ENCODE data around the gene TMEM175.
A peak's percentile ranks its signal among the peaks of the same experiment; 100 is the strongest.

The TMEM175 gene

DNA sequence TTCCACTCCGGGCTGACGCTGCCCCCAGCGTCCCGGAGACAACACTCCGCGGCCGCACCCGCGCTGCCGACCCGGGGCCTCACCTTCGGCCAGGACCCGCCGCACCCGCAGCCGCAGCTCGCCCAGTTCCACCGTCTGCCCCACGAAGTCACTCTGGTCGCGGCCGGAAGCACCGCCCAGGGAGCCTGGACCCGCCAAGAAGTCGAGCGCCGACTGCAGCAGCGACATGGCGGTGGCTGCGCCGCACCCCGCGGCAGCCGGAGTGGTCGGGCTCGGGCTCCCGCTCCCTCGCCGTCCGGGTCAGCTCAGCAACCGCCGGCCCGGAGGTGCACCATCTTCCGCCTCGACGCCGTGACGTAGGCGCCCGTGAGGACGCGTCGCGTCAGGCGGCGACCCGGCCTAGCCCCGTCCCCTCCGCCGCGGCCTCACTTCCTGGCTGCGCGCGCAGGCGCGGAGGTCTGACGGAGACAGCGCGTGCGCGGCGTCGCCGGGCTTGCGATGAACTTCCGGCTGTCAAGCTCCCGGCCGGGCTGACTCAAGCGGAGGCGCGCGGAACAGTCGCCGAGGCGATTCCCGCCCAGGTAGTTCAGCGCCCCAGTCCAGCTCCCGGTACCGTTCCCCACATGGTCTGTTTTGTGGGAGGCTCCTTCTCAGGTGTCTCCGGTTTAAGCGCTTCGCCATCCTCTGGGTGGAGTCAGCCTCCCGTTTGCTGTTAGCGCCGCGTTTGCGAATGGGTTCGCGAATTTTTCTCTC is at the start of gene TMEM175, which contains the start of gene GAK:
Gene TMEM175 (plus strand): TSS at position 501 of the 753 bp plus-strand sequence. CDS start 15,280 bp downstream, outside the sequence.
Gene GAK (minus strand): TSS at position 357 of the 753 bp plus-strand sequence. CDS start 129 bp downstream, at position 228.
- peak; percentile 65 for DNase-seq

DNA sequence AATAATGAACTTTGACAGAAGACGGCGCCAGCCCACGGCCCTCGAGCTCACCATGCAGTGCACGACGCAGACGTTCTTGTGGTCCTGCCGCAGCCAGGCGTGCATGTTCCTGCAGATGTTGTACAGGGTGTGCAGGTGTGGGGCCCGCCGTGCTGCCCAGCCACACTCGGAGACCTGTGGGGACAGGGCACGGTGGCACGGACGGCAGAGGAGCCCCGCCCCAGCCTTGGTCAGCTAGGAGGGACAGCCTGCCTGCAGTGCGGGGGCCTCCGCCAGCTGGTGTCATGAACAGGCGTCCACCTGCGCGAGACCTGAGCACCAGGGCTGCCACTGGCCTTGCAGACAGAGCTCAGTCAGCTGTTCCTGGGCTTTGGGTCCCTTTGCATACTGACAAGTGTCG is 49.6 kb upstream of the TMEM175 start:
- DNase-seq, result no peak

DNA sequence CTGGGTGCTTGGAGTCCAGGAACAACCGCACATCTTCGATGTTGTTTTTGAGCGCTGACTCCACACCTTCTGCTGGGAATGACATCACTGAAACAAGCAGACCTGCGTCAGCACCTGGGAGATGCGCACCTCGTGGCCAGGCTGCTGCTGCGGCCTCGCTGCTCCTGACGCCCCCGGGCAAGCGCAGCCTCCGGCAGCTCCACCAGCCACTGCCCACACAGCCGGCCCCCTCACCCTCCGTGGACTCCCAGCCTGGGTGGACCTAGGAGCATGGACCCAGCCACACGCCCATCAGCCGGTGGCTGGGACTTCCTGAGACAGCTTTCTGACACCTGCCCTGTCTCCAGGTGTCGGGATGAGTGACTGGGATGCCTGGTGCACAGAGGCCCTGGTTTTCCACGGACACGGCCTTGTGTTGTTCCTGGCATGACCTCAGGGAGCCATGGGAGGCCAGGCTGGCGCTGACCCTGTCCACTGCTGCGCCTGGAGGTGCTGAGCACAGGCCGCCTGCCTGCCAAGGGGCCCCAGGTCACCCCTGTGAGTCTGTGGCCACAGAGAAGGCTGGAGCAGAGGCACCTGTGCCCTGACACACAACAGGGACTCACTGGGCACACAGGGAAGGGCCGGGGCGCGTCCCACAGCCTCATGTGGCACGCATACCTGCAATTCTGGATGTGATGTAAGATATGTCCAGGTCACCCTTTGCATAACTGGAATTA is 48.7 kb upstream of the TMEM175 start:
- no peak for DNase-seq

DNA sequence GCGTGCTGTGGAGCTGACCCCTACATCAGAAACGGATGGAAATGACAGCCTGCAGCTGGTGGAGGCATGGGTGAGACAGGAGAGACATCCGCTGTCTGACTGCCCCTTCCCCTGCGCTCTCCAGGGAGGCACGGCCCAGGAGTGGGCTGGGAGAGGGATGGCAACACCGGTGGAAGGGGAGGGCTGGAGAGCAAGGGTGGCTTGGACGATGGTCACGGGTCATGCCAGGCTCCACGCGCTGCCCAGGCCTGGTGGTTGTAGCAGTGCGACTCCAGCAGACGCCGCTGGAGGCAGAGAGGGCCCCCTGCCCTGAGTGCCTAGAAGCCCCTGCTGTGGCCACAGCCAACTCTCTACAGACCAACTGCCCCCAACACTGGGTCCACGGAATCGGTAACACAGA is 48.0 kb upstream of the TMEM175 start:
- no peak for DNase-seq

- DNase-seq, result no peak
These were observed 47.4 kb upstream of the TMEM175 start for GRCh38 chr4:884896-885295.

DNA sequence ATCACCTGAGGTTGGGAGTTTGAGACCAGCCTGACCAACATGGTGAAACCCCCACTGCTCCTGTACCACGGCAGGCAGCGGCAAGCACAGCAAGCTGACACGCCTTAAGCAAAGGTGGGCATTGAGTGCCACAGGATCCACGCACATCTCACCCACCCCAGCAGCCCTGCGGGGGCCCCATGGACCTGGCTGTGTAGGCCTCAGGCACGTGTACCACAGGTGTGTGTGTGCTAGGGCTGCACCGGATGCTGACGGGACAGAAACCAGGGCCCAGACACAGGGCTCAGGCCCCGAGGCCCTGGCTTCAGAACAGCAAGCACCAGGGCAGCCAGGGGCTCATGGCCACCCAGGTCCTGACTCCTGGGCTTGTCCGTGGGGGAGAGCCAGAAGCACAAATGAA is 46.9 kb upstream of the TMEM175 start:
- DNase-seq, result no peak

- DNase-seq, result no peak
These were observed 46.0 kb upstream of the TMEM175 start for GRCh38 chr4:886244-886643.

- DNase-seq, result no peak
These were observed 45.1 kb upstream of the TMEM175 start for GRCh38 chr4:887034-887763.

GRCh38 chr4:888029-888428 is 44.2 kb upstream of the TMEM175 start:
- no peak for DNase-seq

DNA sequence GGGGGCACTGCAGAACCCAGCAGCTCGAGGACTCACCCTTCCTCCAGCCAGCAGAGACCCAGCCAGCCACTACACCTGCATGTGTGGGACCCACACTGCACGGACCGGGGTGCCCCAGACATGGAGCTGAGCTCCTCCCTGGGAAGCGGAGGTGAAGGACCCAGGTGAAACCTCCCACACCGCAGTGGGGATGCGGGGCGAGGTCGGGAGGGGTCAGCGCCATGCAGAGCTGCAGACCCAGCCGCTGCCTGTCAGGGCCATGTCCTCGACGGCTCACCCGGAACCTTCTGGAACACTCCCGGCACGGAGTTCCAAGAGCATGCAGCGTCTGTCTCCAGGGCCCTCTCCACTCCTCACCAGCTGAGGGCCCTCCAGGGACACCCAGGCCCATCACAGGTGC is 42.7 kb upstream of the TMEM175 start:
- DNase-seq, result no peak

DNA sequence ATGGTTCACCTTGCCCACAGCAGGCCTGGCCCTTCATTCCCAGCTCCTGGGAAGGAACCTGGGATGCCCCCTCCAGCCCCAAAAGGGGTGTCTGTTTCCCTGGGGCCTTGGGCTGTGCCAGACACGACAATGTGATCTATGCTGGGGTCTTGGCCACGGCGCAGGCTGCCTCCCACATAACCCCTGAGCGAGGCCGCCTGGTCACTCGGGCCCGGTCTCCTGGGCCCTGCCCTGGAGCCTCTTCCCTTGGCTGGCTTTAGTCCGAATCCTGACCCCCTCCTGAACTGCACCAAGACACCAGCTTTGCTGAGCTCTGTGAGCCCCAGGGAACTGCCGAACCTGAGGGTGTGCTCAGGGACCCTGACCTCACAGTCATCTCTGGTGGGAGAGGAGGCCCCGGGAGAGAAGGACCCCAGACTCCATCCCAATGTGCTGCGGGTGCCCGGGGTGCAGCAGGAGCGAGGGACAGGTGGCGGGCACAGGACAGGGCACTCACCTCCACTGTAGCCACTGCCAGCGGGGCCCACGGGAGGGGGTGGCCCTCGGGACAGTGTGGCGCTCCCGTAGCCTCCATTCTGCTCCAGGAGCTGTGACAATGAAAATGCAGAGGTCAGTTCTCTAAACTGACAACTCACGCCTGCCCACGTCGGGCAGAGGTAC is 42.1 kb upstream of the TMEM175 start:
- no peak for DNase-seq

DNA sequence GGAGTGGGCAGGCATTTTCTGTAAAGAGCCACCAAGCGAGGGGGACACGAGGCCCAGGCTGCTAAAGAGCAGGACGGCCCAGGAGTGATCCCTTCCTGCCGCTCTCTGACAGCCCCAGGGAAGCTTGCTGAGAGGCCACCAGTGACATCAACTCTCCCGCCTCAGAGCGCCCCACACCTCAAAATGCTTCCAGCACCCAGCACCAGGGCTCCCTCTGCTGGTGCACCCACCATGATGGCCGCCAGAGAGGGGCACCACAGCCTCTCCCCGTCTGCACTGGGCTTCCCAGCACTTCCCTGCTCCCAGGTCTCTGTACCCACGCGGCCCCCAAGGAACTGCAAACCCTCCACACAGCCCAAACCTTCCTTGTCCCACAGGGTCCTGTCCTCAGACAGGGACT is 40.5 kb upstream of the TMEM175 start:
- DNase-seq, result no peak

- no peak for DNase-seq
These were observed 39.5 kb upstream of the TMEM175 start for GRCh38 chr4:892780-893179.

DNA sequence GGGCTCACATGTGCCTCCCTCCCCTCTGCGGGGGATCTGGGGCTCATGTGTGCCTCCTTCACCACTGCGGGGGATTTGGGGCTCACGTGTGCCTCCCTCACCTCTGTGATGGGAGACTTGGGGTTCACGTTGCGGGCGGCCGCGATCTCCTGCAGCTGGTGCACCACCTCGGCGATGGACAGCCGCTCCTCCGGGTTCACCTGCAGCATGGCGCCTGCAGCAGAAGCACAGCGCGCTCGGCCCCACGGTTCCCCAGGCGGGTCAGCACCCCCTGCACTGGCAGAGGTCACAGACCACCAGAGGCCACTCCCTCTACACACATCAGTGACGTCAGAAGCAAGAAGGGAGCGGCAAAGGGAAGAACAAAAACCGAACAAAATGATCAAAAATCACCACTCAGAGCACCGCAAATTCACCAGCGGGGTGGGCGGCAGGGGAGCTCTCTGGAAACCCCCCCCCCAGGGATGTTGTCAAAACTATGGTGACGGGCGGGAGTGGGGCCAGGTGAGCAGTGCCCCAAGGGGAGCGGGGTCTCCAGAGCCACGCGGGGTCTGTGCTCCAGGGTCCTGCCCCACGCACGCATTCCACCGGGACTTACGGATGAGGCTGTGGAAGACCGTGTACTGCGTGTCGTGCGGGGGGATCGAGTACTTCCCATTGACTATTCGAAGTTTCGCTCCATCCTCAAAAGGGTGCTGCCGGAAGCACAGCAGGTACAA is 38.8 kb upstream of the TMEM175 start:
- DNase-seq, result no peak

- DNase-seq, result no peak
These were observed 38.1 kb upstream of the TMEM175 start for GRCh38 chr4:893995-894705.

DNA sequence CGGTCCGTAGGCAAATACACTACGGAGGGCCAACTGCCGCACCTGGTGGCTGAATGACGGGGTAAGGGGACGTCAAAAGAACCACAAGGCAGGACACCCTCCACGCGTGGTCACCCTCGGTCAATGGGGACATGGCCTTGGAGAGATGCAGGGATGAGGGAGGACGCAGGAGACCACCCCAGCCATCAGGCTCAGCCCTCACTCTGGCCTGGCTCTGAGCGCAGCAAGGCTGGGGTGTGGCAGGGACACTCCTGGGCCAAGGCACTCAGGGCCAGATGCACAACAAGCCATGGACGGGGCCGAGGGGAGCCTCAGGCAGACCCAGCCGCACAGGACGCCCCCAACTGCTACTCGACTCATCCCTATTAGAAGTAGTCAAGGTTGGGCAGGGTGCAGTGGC is 36.7 kb upstream of the TMEM175 start:
- DNase-seq, result no peak

GRCh38 chr4:896216-896615 is 36.0 kb upstream of the TMEM175 start:
- no peak for DNase-seq

DNA sequence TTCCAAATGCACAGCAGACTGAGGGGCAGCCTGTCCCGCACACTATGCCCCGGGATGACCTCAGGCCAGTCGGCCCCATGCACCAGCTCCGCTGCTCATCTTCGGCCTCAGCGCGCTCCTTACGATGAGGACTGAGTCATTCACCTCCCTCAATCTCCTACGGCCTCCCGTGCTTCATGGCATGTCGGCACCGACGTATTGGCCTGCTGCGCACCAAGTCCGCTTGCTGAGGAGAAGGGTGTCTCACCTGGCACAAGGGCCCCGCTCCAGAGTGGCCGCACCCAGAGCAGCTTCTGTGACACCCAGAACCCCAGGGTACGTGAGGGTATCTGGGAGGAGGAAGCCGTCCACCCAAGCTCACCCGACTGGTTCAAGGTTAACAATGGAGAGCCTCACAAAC is 35.6 kb upstream of the TMEM175 start:
- DNase-seq, result no peak

DNA sequence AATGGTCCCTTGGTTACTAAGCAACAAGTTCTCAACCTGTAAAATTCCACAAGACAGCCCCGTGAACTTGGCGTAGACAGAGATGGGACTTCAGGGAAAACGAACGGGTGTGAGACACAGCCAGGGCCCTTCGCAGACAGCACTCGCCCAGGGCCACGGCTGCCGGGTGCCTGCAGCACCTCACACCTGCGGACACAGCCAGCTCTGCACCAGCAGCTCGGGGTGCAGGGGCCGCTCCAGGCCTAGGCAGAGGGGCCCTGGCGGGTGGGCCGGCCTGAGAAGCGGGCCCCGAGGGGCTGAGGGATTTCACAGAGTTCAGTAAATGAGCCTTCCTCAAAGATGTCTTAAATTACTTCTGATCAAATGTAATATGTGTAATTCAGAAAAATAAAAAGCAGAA is 34.1 kb upstream of the TMEM175 start:
- no peak for DNase-seq

DNA sequence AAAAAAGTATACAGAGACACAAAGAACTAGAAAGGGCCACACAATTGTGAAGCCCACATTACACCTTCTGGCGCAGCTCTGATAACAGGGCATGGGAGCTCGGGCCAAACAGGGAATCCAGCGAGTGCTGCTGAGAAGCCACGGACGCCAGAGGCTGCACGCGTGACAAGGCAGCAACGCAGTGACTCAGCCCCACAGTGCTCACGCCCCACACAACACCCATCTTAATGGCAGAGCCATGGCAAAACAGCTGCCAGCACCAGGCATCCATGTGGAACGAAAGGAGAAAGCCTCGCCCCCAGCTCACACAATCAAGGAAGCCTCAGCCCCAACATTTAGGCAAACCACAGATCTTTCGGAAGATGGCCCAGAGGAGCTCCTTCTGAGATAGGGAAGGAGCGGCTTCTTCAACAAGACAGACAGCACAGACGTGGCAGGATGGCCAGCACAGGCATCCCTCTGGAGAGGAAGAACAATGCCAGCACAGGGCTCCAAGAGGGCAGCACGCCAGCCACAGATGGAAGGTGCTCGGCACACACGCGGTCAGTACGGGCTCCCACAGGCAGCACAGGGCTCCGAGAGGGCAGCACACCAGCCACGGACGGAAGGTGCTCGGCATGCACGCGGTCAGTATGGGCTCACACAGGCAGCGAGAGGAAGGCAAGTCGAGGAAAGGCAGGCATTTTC is 33.2 kb upstream of the TMEM175 start:
- no peak for DNase-seq

DNA sequence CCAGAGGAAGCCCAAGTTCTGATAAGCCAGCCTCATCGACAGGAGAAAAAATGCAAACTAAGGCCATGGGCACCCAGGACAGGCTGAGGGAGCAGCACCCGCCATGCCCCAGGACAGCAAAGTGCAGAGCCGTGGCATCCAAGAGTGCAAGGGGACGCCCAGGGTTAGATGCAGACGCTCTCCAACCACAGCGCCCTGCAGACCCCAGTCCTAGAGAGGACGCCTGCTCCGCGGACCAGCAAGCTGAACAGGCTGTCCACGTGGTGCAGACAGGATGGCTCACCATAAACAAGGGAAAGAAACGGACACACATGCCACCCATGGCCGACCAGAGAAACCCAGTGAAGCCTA is 32.7 kb upstream of the TMEM175 start:
- no peak for DNase-seq

Data from NCI-H1417 treated with DMSO at 0.1 percent for 48 hours (cell line).